ENCODE data around the gene CHCHD10.
"Not testable (repeated sequence)": the region's sequence is repeated elsewhere in the genome, so short reads cannot be mapped to it uniquely, and the experiment has no call there.

CHCHD10 gene

DNA sequence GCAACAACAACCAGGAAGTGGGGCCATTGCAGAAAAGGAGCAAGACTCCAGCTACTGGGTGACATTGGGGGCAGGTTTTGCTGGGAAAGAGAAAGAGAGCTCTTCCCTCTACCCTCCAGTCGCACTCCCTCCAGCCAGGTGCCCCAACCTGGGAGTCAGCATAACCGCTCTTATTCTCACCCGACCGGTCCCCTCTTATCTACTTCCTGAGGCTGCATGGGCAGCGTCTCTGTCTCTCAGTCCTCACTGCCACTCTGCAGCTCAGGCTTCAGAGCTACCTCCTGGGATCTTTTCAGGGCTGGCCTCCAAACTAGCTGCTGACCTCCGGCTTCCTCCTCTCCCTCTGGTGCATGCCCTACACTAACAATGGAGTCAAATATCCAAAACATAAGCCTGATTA lies 22.0 kb downstream of the CHCHD10 start:
- DNase-seq (ENCODE audit: extremely low read depth, low read depth): no peak
- TF ChIP-seq CTCF (IDR thresholded peaks at IDR 0.05; ENCODE audit: low read depth, low read length): no peak

- TF ChIP-seq CTCF (IDR thresholded peaks at IDR 0.05; ENCODE audit: low read depth, low read length): no peak
- no peak for DNase-seq (ENCODE audit: extremely low read depth, low read depth)
These were observed 23.3 kb downstream of the CHCHD10 start for GRCh38 chr22:23744485-23744884.

- no peak for TF ChIP-seq CTCF (IDR thresholded peaks at IDR 0.05; ENCODE audit: low read depth, low read length)
- DNase-seq (ENCODE audit: extremely low read depth, low read depth): no peak
These were observed 23.8 kb downstream of the CHCHD10 start for GRCh38 chr22:23744001-23744400.

DNA sequence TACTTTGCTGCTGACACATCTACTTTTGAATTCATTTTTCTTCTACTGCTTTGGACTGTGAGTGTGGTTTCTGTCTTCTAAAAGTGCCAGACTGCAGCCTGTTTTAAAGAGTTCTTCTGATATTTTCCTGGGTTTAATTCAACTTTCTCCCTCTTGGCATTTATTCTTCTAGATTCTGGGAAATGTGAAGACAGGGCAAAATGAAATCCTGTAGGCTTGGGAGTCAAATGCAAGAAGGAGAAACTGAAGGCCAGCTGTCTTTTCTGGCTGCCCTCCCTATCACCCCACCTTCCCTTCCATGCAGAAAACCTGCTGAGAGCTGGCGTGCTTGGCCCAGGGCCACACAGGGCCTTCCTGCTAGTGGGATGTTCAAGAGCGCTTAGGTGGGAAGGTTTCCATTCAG lies 24.5 kb downstream of the CHCHD10 start:
- TF ChIP-seq CTCF (IDR thresholded peaks at IDR 0.05; ENCODE audit: low read depth, low read length): no peak
- DNase-seq (ENCODE audit: extremely low read depth, low read depth): no peak

GRCh38 chr22:23742505-23743264 lies 25.1 kb downstream of the CHCHD10 start:
- no peak for DNase-seq (ENCODE audit: extremely low read depth, low read depth)
- no peak for TF ChIP-seq CTCF (IDR thresholded peaks at IDR 0.05; ENCODE audit: low read depth, low read length)

- DNase-seq (ENCODE audit: extremely low read depth, low read depth): no peak
- no peak for TF ChIP-seq CTCF (IDR thresholded peaks at IDR 0.05; ENCODE audit: low read depth, low read length)
These were observed 30.1 kb downstream of the CHCHD10 start for GRCh38 chr22:23737696-23738095.

DNA sequence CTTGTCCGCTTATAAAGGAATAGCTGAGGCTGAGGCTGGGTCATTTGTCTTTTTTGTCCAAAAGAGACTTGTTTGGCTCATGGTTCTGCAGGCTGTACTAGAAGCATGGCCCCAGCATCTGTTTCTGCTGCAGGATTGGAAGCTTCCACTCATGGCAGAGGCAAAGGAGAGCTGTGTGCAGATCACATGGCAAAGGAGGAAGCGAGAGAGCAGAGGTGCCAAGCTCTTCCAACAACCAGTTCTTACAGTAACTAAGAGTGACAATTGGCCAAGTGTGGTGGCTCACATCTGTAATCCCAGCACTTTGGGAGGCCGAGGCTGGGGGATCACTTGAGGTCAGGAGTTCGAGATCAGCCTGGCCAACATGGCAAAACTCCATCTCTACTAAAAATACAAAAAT lies 39.7 kb downstream of the CHCHD10 start:
- DNase-seq (ENCODE audit: extremely low read depth, low read depth): not testable (repeated sequence)

DNA sequence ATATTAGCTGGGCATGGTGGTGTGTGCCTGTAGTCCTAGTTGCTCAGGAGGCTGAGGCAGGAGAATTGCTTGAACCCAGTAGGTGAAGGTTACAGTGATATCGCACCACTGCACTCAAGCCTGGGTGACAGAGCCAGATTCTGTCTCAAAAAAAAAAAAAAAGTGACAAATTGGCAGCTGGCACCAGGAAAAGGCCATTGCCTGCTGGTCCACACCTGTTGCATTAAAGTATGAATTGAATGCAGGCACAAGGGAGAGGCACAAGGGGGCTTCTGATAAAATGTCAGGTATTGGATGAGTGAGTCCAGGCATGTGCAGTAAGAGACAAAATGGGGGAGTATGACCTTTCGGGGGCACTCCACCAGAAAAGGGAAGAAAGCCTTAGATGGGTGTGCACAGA lies 45.0 kb downstream of the CHCHD10 start:
- DNase-seq (ENCODE audit: extremely low read depth, low read depth): no peak
- no peak for TF ChIP-seq CTCF (IDR thresholded peaks at IDR 0.05; ENCODE audit: low read depth, low read length)

All from AG09319 (cell line).